SK-N-SH treated with all-trans-retinoic acid at 6 μM for 48 hours (cell line): ENCODE results near the gene FGD3.

ENCODE experiments used
- ARNTL ChIP-seq: fragments of 450-650 bp; formaldehyde crosslinking; IDR thresholded peaks from 2 replicates; pipeline ENCODE4 v1.5.0; 2020; ENCODE audit warnings: low read depth, mild to moderate bottlenecking, moderate library complexity, borderline replicate concordance
- OSR1 ChIP-seq: fragments of 250-450 bp; sonication (Bioruptor Pico); IDR thresholded peaks from 2 replicates; pipeline ENCODE4 v1.8.0; 2022; ENCODE audit warnings: moderate library complexity, mild to moderate bottlenecking, inconsistent platforms
- PPARA ChIP-seq: fragments of 250-450 bp; sonication (Bioruptor Pico); IDR thresholded peaks from 2 replicates; pipeline ENCODE4 v1.5.0; 2020; ENCODE audit warnings: mild to moderate bottlenecking, borderline replicate concordance
- RARB ChIP-seq: fragments of 250-450 bp; sonication (Bioruptor Pico); IDR thresholded peaks from 2 replicates; pipeline ENCODE4 v1.8.0; 2021; ENCODE audit warnings: mild to moderate bottlenecking, moderate library complexity
- TF ChIP-seq, protein P1 (sequence below): fragments of 250-450 bp; sonication (Bioruptor Pico); IDR thresholded peaks from 2 replicates; pipeline ENCODE4 v1.5.1; 2020; ENCODE audit warnings: low read depth, mild to moderate bottlenecking, moderate library complexity

DNA sequence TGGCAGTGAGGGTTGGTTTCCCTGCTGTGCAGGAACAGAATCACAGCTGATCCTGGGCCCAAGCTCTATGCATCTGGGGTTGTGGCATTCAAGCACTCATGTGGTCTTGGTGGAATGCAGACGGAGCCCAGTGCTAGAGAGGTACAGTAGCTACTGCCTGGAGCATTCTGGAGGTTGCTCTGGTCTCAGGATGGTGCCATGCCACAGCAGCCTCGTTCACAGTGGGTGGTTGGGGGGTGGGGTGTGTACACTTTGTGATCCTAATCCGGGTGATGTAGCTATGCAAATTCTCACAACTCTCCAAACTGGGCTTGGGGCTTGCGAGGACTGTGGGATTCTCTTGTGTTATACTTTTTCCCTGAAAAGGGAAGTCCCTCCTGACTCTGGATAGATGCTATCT lies 45.2 kb downstream of the FGD3 start:
- no peak for TF ChIP-seq OSR1 (CRISPR knock-in tag)
- no peak for TF ChIP-seq ARNTL (CRISPR knock-in tag)
- no peak for TF ChIP-seq PPARA (CRISPR knock-in tag)
- TF ChIP-seq RARB (CRISPR knock-in tag), result no peak
- TF ChIP-seq, protein P1, sequence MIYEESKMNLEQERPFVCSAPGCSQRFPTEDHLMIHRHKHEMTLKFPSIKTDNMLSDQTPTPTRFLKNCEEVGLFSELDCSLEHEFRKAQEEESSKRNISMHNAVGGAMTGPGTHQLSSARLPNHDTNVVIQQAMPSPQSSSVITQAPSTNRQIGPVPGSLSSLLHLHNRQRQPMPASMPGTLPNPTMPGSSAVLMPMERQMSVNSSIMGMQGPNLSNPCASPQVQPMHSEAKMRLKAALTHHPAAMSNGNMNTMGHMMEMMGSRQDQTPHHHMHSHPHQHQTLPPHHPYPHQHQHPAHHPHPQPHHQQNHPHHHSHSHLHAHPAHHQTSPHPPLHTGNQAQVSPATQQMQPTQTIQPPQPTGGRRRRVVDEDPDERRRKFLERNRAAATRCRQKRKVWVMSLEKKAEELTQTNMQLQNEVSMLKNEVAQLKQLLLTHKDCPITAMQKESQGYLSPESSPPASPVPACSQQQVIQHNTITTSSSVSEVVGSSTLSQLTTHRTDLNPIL, result no peak
